Measurements from ENCODE around the gene BMS1.
"Not testable (repeated sequence)": the region's sequence is repeated elsewhere in the genome, so short reads cannot be mapped to it uniquely, and the experiment has no call there.

The BMS1 gene

GRCh38 chr10:42866115-42866995 is 83.8 kb downstream of the BMS1 start:
- DNase-seq = no peak

- no peak for DNase-seq
Measured at GRCh38 chr10:42867571-42867970, 85.0 kb downstream of the BMS1 start.

- DNase-seq = no peak
Measured at GRCh38 chr10:42868530-42868929, 85.9 kb downstream of the BMS1 start.

GRCh38 chr10:42869977-42870350 is 87.4 kb downstream of the BMS1 start:
- DNase-seq = no peak

GRCh38 chr10:42871138-42871641 is 88.6 kb downstream of the BMS1 start:
- DNase-seq = not testable (repeated sequence)

- no peak for DNase-seq
Measured at GRCh38 chr10:42871823-42872222, 89.2 kb downstream of the BMS1 start.

- DNase-seq = no peak
Measured at GRCh38 chr10:42872865-42873435, 90.4 kb downstream of the BMS1 start.

- DNase-seq = no peak
Measured at GRCh38 chr10:42874713-42875387, 92.3 kb downstream of the BMS1 start.

GRCh38 chr10:42875388-42875755 is 92.8 kb downstream of the BMS1 start:
- no peak for DNase-seq

GRCh38 chr10:42875798-42876341 is 93.3 kb downstream of the BMS1 start:
- DNase-seq = no peak

GRCh38 chr10:42876476-42876875 is 93.9 kb downstream of the BMS1 start:
- DNase-seq = no peak

- DNase-seq = no peak
Measured at GRCh38 chr10:42876945-42877344, 94.3 kb downstream of the BMS1 start.

- no peak for DNase-seq
Measured at GRCh38 chr10:42877496-42878030, 95.0 kb downstream of the BMS1 start.

GRCh38 chr10:42878134-42878820 is 95.7 kb downstream of the BMS1 start:
- no peak for DNase-seq

- DNase-seq = no peak
Measured at GRCh38 chr10:42878821-42879195, 96.2 kb downstream of the BMS1 start.

- no peak for DNase-seq
Measured at GRCh38 chr10:42879380-42880254, 97.0 kb downstream of the BMS1 start.

GRCh38 chr10:42880255-42880620 is 97.6 kb downstream of the BMS1 start:
- no peak for DNase-seq

- DNase-seq = no peak
Measured at GRCh38 chr10:42882597-42882996, 100.0 kb downstream of the BMS1 start.
